GM21390 (cell line): Measurements from ENCODE around the gene PDE6G.

Experiments used
- ATAC-seq: cut with Tn5 transposase; IDR thresholded peaks from one replicate; pipeline ENCODE4 v1.9.1; 2021; ENCODE audit not compliant: unreplicated experiment

Gene PDE6G

GRCh38 chr17:81664051-81664470 lies 7.7 kb upstream of the PDE6G start:
- ATAC-seq = no peak

DNA sequence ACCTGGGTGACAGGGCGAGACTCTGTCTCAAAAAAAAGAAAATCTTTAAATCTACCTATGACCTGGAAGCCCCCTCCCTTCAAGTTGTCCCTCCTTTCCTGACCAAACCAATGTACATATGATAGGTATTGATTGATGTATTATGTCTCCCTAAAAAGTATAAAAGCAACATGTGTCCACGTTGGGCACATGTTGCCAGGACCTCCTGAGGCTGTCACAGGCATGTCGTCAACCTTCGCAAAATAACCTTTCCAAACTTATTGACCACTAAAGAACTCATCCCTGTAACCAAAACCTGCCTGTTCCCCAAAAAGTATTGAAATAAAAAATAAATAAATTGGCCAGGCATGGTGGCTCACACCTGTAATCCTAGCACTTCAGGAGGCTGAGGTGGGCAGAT lies 5.7 kb upstream of the PDE6G start:
- no peak for ATAC-seq

GRCh38 chr17:81660441-81660840 lies 4.1 kb upstream of the PDE6G start:
- no peak for ATAC-seq

- ATAC-seq = no peak
Observed at GRCh38 chr17:81659038-81659437, 2.7 kb upstream of the PDE6G start.

- ATAC-seq = no peak
Observed at GRCh38 chr17:81656835-81657234, 493 bp upstream of the PDE6G start.

DNA sequence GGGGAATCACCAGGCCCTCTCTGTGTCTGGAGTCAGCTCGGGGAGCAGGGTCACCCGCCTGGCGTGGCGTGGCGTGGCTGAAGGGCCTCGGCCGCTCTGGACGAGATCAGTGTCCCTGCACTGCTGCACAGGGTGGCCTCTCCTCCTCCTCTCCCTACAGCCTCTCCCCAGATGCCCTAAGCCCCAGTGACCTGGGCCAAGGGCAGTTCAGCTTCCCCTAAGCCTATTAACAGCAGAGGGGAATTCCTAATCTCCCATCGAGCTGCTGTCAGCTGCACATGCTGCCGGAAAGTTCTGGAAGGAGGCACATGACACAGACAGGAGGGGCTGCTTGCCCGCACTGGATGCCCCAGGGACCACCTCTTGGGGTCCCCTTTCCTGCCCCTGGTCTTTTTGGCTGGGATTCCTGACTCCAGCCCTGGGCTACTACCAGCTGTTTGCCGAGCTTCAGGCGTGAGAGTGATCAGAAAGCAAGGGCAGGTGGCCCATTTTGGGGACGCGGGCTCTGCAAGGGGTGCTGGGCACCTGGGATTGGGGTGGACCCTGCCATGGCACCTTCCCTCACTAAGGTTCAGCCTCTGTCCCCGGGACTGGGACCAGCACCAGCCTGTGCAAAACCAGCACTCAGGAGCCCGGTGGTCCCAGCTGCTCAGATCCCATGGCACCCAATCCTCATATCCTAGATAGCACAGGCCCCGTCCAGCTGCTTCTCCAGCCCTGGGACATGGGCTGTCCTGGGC lies 794 bp downstream of the PDE6G start:
- ATAC-seq = no peak

DNA sequence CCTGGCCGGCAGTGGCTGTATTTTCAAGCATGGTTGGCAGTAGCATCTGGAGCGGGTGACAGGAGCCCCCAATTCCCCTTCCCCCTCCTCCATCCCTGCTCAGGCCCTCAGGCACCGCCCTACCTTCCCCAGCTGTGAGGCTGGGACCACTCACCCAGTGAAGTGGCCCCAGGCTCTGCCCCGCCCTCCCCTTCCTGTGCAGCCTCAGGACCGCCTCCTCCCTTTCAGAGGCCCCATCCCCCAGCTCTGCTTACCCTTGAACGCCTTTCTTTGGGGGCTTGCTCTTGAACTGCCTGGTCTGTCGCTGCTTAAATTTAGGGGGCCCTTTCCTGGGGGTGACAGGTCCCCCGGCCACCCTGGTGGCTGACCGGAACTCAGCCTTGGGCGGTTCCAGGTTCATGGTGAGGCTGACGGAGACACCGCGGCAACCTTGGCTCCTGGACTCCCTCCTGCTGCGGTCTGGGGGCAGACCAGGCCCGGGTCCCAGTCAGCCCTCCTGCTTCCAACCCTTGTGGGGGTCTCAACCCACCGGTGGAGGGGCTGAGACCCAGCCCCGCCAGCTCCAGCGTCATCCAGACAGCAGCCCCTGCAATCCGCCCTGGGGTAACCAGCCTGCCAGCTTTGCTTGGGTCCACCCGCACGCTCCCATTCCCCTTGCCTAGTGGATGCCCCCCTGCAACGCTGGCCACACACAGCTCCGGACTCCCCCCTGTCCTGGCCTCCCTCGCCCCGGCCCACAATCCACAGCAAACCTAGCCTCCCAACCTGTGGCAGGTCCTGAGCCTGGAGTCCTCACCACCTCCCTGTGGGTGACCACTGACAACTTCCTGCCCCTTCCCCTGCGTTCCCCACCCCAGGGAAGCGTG lies 3.2 kb downstream of the PDE6G start:
- ATAC-seq = no peak

DNA sequence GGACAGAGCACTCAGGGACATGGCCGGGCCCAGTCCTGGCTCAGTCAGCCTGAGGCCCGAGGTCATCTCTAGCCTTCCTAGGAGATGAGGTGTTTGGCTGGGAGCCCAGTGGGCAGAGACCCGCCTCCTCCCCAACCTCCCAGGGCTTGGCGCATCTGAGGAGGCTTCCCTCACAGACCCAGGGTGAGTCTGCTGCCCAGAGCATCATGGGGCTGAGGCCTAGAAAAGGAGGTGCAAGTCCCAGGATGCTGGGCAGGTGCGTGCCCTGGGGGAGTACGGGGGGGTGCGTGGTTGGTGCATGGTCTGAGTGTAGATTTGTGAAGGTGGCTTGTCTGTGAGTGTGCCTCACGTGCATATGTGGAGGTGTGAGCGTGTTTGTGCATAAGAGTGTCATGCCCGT lies 4.7 kb downstream of the PDE6G start:
- ATAC-seq = no peak

DNA sequence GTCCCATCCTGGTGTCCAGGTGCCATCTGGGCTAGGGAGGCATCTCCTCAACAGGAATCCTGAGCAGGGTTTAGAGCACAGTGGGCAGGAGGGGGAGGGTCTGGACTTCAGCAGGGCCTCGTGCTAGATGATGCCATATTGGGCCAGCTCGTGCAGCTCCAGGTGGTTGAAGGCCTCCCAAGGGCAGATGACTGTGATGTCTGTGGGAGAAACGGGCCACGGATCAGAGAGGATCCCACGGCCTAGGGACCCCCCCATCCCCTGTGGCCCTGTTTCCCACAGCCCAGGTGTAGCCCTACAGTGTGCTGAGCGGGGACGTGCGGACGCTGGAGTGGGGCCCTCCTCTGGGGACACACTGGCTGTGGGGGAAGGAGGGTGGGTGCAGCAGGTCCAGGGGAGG lies 5.4 kb downstream of the PDE6G start:
- ATAC-seq = no peak

DNA sequence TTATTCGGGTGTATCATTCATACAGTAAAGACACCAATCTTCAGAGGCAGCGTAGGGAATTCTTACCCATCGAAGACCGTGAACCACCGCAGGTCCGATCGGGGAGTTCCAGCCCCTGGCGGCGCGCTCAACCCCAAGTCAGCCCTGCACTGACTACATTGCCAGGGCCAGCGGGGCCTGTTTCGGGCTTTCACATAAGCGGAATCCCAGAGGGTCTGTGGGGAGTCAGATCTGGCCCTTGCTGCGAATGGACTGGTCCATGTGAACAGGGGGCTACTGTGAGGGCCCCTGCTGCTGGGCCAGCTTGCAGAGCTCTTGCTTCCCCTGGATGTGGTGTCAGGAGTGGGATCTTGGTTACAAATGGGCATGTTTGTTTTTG lies 7.6 kb downstream of the PDE6G start:
- ATAC-seq = no peak

DNA sequence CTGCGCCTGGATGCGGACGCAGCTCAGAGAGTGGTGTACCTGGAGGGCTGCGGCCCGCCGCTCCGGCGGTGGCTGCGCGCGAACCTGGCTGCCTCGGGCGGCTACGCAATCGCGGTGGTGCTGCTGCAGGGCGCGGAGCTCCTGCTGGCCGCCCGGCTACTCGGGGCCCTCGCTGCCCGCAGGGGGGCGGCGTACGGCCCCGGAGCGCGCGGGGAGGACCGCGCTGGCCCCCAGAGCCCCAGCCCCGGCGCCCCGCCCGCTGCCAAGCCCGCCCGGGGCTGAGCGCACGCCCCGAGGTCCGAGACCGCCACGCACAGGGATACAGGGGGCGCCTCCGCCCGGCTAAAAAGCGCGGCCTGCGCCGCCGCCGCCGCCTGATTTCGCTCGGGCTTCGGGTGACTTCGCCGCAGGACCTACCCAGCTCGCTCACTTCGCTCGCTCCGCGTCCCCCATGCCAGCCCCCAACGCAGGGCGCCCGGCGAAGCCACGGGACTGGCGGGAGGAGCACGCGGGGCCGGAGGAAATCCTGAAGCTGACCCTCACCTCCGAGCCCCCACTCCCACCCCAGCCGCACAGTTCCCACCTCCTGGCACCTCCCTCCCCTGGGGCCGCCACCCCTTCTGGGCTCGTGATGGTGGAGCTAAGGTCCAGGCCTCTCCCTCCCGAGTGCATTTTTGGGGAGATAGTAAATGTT lies 8.2 kb downstream of the PDE6G start:
- ATAC-seq = no peak

DNA sequence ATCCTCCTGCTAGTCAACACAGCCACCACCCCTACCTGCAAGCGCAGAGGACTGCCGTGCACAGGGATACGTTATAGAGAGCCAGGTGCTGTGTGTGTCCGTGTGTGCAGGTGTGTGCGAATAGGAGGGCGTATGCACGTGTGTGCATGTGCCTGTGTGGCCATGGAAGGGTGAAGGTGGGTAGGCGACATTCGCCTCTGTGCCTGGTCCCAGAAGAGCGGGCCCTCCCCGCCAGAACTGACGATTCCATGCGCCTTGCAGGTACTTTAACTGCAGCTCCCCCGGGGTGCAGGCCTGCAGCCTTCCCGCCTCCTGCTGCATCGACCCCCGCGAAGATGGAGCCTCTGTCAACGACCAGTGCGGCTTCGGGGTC lies 8.7 kb downstream of the PDE6G start:
- ATAC-seq = no peak

- ATAC-seq = no peak
Observed at GRCh38 chr17:81646869-81647600, 9.3 kb downstream of the PDE6G start.

GRCh38 chr17:81644976-81645952 lies 11.1 kb downstream of the PDE6G start:
- no peak for ATAC-seq

- no peak for ATAC-seq
Observed at GRCh38 chr17:81644496-81644895, 11.8 kb downstream of the PDE6G start.

GRCh38 chr17:81641825-81642489 lies 14.4 kb downstream of the PDE6G start:
- ATAC-seq = no peak

DNA sequence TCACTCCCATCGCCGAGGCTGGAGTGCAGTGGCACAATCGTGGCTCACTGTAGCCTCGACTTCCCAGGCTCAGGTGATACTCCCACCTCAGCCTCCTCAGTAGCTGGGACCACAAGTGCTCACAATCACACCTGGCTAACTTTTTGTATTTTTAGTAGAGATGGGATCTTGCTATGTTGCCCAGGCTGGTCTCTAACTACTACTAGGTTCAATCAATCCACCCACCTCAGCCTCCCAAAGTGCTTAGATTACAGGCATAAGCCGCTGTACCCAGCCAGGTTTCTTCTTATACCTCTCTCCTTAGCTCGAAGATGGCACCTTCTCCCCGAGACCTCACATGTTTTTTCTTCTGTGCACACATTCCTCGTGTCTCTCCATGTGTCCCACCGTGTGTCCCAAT lies 16.3 kb downstream of the PDE6G start:
- ATAC-seq = no peak

- no peak for ATAC-seq
Observed at GRCh38 chr17:81638683-81639082, 17.7 kb downstream of the PDE6G start.

GRCh38 chr17:81636505-81637288 lies 19.6 kb downstream of the PDE6G start, which contains the start of the genes NPLOC4 and TSPAN10:
NPLOC4 (minus strand) TSS chr17:81637112; CDS start chr17:81636930, 182 bp downstream.
TSPAN10 (plus strand) TSS chr17:81637196; CDS start chr17:81642413, 5,217 bp downstream.
- peak; percentile 84 for ATAC-seq
